ENCODE measurements around the gene KCNJ4.

DNA sequence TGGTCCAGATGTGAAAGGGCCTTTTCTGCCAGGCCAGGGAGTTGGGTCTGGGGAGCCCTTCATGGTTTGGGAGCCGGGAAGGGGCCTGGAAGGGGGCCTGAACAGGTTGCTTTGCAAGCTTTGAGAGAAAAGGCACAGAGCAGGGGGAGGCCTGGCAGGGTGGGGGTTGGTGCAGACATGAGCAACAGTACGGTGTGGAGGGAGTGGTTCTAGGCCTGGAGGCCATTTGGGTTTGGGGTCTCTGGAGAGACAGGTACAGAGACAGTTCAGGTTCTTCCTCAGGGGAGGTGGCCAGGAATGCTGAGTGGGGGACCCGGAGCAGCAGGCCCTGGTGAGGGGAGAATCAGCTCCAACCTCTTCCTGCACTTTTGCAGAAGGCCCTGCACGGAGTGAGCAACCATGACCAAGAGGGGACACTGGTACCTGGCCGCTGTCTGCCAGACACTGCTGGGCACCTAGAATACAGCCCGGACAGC is 14.3 kb upstream of the KCNJ4 start:
- TF ChIP-seq, protein P1, sequence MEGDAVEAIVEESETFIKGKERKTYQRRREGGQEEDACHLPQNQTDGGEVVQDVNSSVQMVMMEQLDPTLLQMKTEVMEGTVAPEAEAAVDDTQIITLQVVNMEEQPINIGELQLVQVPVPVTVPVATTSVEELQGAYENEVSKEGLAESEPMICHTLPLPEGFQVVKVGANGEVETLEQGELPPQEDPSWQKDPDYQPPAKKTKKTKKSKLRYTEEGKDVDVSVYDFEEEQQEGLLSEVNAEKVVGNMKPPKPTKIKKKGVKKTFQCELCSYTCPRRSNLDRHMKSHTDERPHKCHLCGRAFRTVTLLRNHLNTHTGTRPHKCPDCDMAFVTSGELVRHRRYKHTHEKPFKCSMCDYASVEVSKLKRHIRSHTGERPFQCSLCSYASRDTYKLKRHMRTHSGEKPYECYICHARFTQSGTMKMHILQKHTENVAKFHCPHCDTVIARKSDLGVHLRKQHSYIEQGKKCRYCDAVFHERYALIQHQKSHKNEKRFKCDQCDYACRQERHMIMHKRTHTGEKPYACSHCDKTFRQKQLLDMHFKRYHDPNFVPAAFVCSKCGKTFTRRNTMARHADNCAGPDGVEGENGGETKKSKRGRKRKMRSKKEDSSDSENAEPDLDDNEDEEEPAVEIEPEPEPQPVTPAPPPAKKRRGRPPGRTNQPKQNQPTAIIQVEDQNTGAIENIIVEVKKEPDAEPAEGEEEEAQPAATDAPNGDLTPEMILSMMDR (IDR thresholded peaks at IDR 0.05; ENCODE audit: low read length) = no peak
- TF ChIP-seq EZH2 (optimal IDR thresholded peaks at IDR 0.05; ENCODE audit: low read depth, low read length) = no peak

All from MM.1S (cell line).